Mesenteric fat pad (tissue), 1 donor: ENCODE measurements around the gene AGAP1. TPM values are rescaled to one million over a fixed set of nuclear protein-coding genes. Genes with fewer than 3 reads are reported as not detected.

Experiments used
- DNase-seq: peaks from one replicate; pipeline ENCODE4 v3.0.0-alpha.2; 2020; ENCODE audit warnings: low spot score
- total RNA-seq: library from RNA; stranded (reverse); fragmentation: NEBNext Ultra II Directional; extraction: Animal tissue kit (Norgen Biotek cat#: 25700); gene quantifications from one replicate; pipeline ENCODE4 v1.2.1, GENCODE V29; 2021
- donor health status: DM: yes; HTN: yes; CAD: no.

Gene AGAP1
- total RNA-seq, 1 donor from 2014 or later, result 26.5 TPM

DNA sequence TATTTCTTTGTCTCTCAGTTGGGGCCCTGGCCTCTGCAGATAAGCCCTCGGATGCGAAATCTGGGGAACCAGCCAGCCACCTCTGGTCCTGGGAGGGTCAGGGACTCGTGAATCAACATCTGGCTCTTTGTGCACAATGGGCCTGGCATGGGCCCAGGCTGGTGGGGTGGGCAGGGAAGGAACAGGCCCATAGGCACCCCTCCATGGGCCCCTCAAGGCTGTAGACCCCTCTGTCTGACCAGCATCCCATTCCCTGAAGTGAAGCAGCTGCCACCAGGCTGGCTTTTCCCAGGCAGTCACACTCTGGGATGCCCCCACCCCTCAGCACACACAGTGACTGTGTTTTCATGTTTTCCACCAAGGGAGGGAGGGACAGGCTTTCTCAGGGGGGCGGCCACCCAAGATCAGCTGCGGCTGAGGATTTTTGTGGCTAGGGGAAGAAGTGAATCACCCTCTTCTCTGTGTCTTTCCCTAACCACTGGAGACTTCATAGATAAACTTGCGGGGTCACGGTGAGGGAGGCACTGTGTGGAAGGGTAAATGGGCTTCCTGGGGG, 166.0 kb downstream of the AGAP1 start:
- peak; percentile 89 for DNase-seq

GRCh38 chr2:235660484-235661082, 166.7 kb downstream of the AGAP1 start:
- no peak for DNase-seq

DNA sequence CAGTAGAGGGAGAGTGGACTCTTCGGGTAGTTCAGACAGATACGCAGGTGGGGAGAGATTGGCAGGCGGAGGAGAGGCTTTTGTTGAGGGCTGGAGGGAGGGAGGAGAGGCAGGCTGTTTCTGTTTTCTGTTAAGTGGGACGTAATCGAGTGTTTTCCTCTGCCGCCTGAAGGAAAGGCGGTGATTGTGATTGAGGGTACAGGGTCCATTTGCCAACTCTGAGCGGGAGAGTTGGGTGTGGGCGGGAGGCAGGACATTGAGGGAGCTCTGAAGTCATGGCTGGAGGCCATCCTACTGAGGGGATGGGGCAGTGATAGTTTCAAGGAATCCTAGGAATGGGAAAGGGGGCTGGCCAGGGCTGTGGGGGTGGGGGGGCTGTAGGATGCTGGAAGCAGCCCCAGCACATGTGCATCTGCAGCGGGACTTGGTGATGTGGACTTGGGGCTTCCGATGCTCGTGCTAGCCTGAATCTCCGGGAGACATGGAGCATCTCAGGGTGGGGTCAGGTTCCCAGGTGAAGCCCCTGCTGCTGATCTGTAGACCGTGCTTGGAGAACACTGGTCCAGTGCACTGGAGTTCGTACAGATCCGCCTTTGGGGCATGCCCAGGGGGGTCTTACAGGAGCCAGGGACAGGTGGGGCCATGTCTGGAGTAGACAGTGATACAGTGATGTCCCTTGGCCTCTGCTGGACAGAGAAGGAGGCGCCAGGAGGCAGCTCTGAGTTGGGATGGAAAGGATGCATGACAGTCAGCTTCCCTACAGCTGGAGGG, 167.5 kb downstream of the AGAP1 start:
- no peak for DNase-seq

DNA sequence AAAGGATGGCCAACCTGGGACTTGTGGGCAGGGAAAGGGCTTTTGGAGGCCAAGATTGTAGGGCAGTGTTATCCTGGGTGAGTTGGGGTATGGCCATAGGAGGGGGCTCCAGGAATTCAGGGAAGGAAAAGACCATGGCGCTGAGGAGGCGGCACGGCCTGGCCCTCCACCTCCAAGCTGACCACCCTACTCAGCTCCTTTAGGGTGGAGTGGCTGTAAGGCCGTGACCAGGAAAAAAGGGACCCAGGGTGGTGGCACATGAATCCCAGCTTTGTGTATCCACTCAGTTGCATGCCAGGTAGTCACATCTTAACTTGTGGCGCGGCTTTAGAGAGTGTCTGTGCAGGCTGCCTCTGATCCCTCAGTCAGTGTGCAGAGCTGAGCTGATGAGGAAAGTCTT, 168.1 kb downstream of the AGAP1 start:
- peak; percentile 78 for DNase-seq

DNA sequence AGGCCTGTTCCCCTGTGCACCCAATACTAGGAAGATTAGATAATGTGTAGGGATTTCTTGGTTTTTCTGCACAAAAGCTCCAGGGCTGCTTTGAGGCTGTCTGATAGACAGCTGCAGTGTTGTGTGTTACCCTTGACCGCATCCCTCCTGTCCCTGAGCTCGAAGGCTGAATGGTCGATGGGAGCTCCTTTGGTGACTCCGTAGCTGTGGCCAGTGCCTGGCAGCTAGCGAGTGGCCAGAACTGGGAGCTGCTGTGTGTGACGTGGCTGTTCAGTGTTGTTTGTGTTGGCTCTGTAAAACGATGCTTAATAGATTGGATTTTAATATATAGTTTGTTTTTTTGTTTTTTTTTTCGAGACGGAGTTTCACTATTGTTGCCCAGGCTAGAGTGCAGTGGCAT, 170.0 kb downstream of the AGAP1 start:
- DNase-seq, result no peak

GRCh38 chr2:235665661-235666212, 171.9 kb downstream of the AGAP1 start:
- DNase-seq, result peak; percentile 28

GRCh38 chr2:235666213-235666781, 172.5 kb downstream of the AGAP1 start:
- DNase-seq, result no peak

DNA sequence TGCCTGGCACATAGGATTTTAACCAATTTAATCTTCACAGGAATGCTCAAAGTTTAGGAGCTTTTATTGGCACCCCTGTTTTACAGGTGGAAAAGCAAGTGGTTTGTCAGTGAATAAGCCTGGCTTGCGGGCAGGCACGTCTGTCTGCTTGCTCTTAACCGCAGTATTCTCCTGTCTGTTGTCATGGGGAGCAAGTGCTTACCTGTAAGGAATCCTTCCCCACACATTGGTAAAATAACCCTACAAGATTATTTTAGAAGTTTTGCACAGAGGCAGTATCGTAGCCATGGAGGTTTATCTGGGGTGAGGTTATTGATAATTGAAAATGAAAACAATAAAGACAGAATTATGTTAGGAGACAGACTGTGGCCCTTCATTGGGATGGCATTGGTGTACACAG, 174.9 kb downstream of the AGAP1 start:
- DNase-seq, result no peak

DNA sequence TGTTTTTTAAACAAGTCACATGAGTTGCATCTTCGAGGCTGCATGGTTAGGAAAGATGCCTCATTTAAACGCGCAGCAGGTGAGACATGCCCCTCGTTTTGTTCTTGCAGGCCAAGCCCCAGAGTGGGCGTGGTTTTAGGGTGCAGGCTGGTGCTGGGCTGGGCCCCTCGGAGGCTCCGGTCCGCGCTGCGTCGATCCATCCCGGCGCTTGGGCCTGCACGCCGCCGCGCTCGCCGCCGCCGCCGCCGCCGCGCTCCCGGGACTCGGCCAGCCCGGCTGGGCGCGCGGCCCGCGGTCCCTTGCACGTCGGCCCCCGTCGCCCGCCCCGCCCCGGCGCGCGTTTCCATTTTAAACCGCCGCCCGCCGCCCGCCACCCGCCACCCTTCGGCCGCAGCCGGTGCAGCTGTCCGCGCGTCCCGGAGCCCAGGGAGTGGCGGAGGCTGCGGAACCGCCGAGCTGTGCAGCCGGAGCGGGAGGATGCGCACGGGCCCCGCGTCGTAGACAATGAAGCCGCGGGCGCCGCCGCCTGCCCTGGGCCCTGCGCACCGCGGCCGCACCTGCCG, 175.5 kb downstream of the AGAP1 start:
- peak; percentile 89 for DNase-seq

GRCh38 chr2:235669983-235670962, 176.4 kb downstream of the AGAP1 start:
- DNase-seq, result peak; percentile 91

DNA sequence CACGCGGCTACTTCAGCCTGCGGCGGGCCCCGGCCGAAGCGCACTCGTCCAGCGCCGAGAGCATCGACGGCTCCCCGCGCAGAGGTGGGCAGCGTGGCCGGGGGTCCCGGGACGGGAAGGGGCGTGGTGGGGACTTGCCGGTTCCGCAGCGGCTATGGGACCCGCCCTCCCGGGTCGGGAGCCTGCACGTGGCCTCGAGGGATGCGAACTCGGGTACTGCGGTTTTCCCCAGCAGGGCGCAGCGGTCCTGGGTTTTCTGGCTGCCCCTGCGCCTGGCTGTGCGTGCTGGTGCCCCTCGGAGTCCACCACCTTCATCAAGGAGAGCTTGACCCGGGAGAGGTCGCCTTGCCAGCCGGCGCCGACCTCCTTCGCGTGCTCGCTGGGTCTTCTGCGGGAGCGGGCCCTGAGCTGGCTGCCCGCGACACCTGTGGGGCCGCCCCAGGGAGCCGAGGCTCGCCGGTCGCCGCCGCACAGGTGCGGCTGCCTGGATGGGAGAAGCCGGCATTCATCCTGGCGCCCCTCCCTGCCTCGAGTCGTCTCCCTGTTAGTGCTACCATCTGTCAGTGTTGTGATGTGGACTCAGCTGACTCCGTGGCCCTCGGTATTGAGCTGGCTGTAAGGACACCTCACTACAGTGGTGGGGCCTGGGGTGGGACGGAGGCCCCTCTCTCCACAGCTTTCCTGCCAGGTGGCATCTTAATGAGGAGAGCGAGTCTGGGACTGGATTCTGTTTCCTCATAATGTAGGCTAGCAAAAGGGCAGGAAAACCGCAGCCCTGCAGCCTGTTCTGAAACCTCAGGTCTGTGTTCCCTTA, 177.3 kb downstream of the AGAP1 start:
- DNase-seq, result peak; percentile 85

- DNase-seq, result no peak
Measured at GRCh38 chr2:235672720-235673119, 178.9 kb downstream of the AGAP1 start.

- no peak for DNase-seq
Measured at GRCh38 chr2:235674146-235674545, 180.3 kb downstream of the AGAP1 start.

- no peak for DNase-seq
Measured at GRCh38 chr2:235674812-235675211, 181.0 kb downstream of the AGAP1 start.

DNA sequence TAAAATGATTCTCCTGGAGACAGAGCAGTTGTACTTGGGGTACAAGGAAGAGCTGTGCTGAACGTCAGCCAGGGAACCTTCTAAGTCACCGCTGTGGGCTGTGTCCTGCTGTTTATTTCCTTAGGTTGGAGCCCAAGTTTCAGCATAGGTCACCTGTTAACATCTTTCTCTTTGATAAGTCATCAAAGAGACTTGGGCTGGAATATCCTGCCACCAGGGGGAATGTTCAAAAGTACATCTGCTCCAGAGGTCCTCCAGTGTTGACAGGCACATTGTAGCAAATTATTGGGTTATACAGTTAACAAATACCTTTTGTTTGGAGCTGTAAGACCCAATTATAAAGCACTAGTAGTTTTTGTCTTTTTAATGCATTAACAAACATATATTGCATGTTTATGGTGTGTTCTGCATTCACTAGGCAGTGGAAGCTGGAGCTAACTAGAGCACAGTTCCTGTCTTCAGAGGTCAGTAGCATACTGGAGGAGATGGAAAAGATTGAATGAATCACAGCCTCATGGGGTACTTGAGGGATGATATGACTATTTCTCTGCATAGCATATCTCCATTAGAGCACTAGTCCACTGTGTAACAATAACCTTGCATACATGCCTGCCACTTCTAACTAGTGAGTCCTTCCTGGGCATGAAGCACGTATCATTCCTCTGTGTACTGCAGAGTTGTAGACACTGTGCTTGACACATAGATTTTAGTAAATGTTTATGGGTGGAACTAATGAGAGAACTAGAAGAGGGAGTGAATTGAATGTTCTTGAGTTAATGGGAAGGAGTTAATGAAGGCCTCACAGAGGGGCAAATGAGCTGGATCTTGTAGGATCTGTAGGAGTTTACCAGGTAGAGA, 182.1 kb downstream of the AGAP1 start:
- no peak for DNase-seq

GRCh38 chr2:235676536-235676799, 182.6 kb downstream of the AGAP1 start:
- DNase-seq, result no peak

DNA sequence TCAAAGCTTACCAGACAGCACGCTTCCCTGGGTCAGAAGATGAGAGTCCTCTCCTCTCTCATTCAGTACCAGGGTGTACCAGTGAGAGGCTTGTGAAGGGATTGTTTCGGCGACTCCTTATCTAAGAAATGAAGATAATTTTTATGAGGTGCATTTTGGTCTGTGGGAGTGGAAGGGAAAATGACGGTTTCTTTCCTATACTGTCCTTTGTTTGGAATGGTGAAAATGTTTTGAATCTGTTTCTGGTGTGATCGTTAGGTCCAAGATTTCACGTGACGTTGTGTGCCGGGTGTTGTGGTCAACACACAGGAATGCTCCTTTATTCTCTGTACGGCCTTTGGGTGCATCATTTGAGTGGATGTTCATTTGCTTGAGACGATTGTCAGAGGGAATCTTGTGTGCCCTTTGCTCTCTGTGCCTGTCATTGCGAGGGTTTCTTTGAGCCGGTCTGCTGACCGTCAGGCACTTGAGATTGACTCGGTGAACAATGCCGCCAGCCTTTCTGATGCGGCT, 183.5 kb downstream of the AGAP1 start:
- DNase-seq, result peak; percentile 43

- peak; percentile 47 for DNase-seq
Measured at GRCh38 chr2:235677937-235678336, 184.1 kb downstream of the AGAP1 start.

GRCh38 chr2:235678712-235679111, 184.9 kb downstream of the AGAP1 start:
- DNase-seq, result peak; percentile 53
